Hepatocyte (in vitro differentiated cells): ENCODE results near the gene TECPR1.

Experiments used
- EZH2phosphoT487 ChIP-seq: fragments of 200-600 bp; sonication (generic); IDR thresholded peaks from one replicate; pipeline ENCODE4 v1.6.1; 2018; ENCODE audit warnings: antibody characterized with exemption, mild to moderate bottlenecking, low read depth, moderate library complexity; ENCODE audit not compliant: unreplicated experiment, severe bottlenecking
- TF ChIP-seq, protein P1 (sequence below): fragments of 200-600 bp; sonication (generic); IDR thresholded peaks from 2 replicates; pipeline ENCODE4 v1.5.1; 2016; ENCODE audit warnings: antibody characterized with exemption, mild to moderate bottlenecking; ENCODE audit not compliant: poor library complexity

DNA sequence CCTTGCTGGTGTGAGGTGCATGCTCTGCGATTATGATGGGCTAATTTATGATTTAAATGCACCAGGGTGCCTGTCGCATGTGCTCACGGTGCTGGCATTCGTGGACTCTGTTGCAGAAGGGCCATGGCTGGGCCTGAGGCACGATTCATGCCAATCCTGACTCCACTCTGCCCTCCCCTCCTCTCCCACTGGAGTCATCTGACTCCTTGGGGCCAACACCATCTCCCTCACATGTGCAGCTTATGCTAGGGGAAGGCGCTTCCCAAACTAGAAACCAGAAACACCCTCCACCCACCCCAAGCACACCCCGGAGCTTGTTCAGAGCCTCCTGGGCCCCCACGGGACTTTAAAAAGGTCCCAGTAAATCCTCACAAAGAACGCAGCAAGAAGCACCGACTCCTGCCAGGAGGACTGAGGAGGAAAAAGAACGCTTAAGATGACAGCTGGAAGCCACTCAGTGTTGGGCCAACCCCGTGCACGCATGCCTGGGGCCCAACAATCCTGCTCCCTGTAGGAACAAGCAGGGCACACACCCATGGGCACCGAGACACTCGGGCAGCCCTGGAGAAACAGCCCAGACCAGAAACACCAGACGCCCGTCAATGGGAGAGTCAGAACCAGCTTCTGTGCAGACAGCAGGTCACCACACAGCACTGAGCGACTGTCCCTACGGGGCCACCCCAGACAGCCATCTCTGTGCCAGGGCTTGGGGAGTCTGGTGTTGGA lies 43.6 kb upstream of the TECPR1 start:
- TF ChIP-seq, protein P1, sequence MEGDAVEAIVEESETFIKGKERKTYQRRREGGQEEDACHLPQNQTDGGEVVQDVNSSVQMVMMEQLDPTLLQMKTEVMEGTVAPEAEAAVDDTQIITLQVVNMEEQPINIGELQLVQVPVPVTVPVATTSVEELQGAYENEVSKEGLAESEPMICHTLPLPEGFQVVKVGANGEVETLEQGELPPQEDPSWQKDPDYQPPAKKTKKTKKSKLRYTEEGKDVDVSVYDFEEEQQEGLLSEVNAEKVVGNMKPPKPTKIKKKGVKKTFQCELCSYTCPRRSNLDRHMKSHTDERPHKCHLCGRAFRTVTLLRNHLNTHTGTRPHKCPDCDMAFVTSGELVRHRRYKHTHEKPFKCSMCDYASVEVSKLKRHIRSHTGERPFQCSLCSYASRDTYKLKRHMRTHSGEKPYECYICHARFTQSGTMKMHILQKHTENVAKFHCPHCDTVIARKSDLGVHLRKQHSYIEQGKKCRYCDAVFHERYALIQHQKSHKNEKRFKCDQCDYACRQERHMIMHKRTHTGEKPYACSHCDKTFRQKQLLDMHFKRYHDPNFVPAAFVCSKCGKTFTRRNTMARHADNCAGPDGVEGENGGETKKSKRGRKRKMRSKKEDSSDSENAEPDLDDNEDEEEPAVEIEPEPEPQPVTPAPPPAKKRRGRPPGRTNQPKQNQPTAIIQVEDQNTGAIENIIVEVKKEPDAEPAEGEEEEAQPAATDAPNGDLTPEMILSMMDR, result no peak
- TF ChIP-seq EZH2phosphoT487, result no peak
